HEK293 (cell line): ENCODE data around the gene MRTFA.

Source experiments
- CTCF ChIA-PET: fragments of 350-600 bp; formaldehyde crosslinking; extraction: SDS; loops from one replicate; lab custom pipeline; 2021; ENCODE audit warnings: antibody characterized with exemption; lab: Yijun Ruan, JAX
- POLR2A ChIA-PET: fragments of 300-600 bp; formaldehyde crosslinking; extraction: SDS; loops from one replicate; lab custom pipeline; 2020; ENCODE audit warnings: antibody characterized with exemption, inconsistent platforms; lab: Yijun Ruan, JAX
- H3K27ac ChIP-seq: fragments of 200-500 bp; sonication (Bioruptor generic); 2 replicates; pipeline ENCODE4 v1.5.1; 2014; ENCODE audit warnings: low read depth, low read length, control low read depth, inconsistent platforms; ENCODE audit errors: extremely low read depth
- H3K36me3 ChIP-seq, 2 experiments: fragments of 200-500 bp in 1 of 2; sonication (Bioruptor generic) in 1 of 2; 1 replicate in 1 of 2; 2 replicates in 1 of 2; pipeline ENCODE4 v1.5.1; 2014 to 2017; ENCODE audit warnings: inconsistent platforms in 2 of 2, low read length in 2 of 2; ENCODE audit not compliant: control insufficient read depth in 2 of 2, insufficient read depth in 1 of 2
- H3K4me1 ChIP-seq: fragments of 200-500 bp; sonication (Bioruptor generic); 2 replicates; pipeline ENCODE4 v1.5.1; 2014; ENCODE audit warnings: mild to moderate bottlenecking, low read length, inconsistent platforms; ENCODE audit not compliant: control insufficient read depth, insufficient read depth
- H3K4me3 ChIP-seq: 2 replicates; pipeline ENCODE4 v1.5.1; 2011; ENCODE audit warnings: low read depth, mild to moderate bottlenecking, control low read depth, low read length, moderate library complexity
- H3K9me3 ChIP-seq: fragments of 200-500 bp; sonication (Bioruptor generic); 2 replicates; pipeline ENCODE4 v1.5.1; 2014; ENCODE audit warnings: low read depth, low read length, inconsistent platforms; ENCODE audit not compliant: control insufficient read depth, insufficient read depth
- HOXD13 ChIP-seq: sonication (generic); formaldehyde crosslinking; IDR thresholded peaks from 2 replicates; pipeline ENCODE4 v1.8.0; 2022; ENCODE audit warnings: missing genetic modification reagents, borderline replicate concordance
- IKZF3 ChIP-seq: fragments of 450-650 bp; IDR thresholded peaks from 2 replicates; pipeline ENCODE4 v1.5.0; 2018; ENCODE audit warnings: missing biosample characterization, mild to moderate bottlenecking, missing genetic modification characterization, moderate library complexity
- MZF1 ChIP-seq: fragments of 450-650 bp; formaldehyde crosslinking; IDR thresholded peaks from 2 replicates; pipeline ENCODE4 v1.5.1; 2017; ENCODE audit warnings: missing biosample characterization, missing genetic modification characterization, borderline replicate concordance
- ZBTB17 ChIP-seq: fragments of 450-650 bp; formaldehyde crosslinking; IDR thresholded peaks from 2 replicates; pipeline ENCODE4 v1.5.1; 2016; ENCODE audit warnings: missing biosample characterization, missing genetic modification characterization
- ZIC2 ChIP-seq: fragments of 450-650 bp; formaldehyde crosslinking; IDR thresholded peaks from 2 replicates; pipeline ENCODE4 v1.5.1; 2016; ENCODE audit warnings: missing biosample characterization, missing genetic modification characterization
- ZNF132 ChIP-seq: fragments of 450-650 bp; formaldehyde crosslinking; IDR thresholded peaks from 2 replicates; pipeline ENCODE4 v1.5.1; 2017; ENCODE audit warnings: missing biosample characterization, missing genetic modification characterization, borderline replicate concordance
- ZNF157 ChIP-seq: fragments of 450-650 bp; formaldehyde crosslinking; IDR thresholded peaks from 2 replicates; pipeline ENCODE4 v1.5.1; 2016; ENCODE audit warnings: missing biosample characterization, missing genetic modification characterization
- ZNF175 ChIP-seq: fragments of 450-650 bp; formaldehyde crosslinking; IDR thresholded peaks from 2 replicates; pipeline ENCODE4 v1.5.1; 2016; ENCODE audit warnings: missing biosample characterization, missing genetic modification characterization
- ZNF184 ChIP-seq: fragments of 450-650 bp; IDR thresholded peaks from 2 replicates; pipeline ENCODE4 v1.5.1; 2018; ENCODE audit warnings: missing biosample characterization, mild to moderate bottlenecking, missing genetic modification characterization
- ZNF19 ChIP-seq: fragments of 450-650 bp; formaldehyde crosslinking; IDR thresholded peaks from 2 replicates; pipeline ENCODE4; 2016; ENCODE audit warnings: missing biosample characterization, missing genetic modification characterization, low read depth
- ZNF202 ChIP-seq: fragments of 450-650 bp; formaldehyde crosslinking; IDR thresholded peaks from 2 replicates; pipeline ENCODE4 v1.5.1; 2016; ENCODE audit warnings: missing biosample characterization, missing genetic modification characterization, borderline replicate concordance
- ZNF274 ChIP-seq, 2 experiments: fragments of 200-500 bp in 1 of 2; fragments of 450-650 bp in 1 of 2; sonication (Bioruptor generic) in 1 of 2; formaldehyde crosslinking in 1 of 2; IDR thresholded peaks; 2 replicates each; pipeline versions ENCODE4 v1.5.1 to v1.6.1; 2014 to 2016; ENCODE audit warnings: borderline replicate concordance in 1 of 2, inconsistent platforms in 1 of 2, low read length in 1 of 2, missing biosample characterization in 1 of 2, missing genetic modification characterization in 1 of 2
- ZNF366 ChIP-seq: fragments of 450-650 bp; formaldehyde crosslinking; conservative IDR thresholded peaks from 2 replicates; pipeline ENCODE4 v1.5.1; 2016; ENCODE audit warnings: missing biosample characterization, missing genetic modification characterization
- ZNF561 ChIP-seq: fragments of 450-650 bp; IDR thresholded peaks from 2 replicates; pipeline ENCODE4 v1.5.1; 2018; ENCODE audit warnings: missing biosample characterization, missing genetic modification characterization, borderline replicate concordance
- ZNF621 ChIP-seq: fragments of 450-650 bp; formaldehyde crosslinking; IDR thresholded peaks from 2 replicates; pipeline ENCODE4 v1.5.1; 2017; ENCODE audit warnings: missing biosample characterization, missing genetic modification characterization
- ZNF623 ChIP-seq: fragments of 450-650 bp; formaldehyde crosslinking; IDR thresholded peaks from 2 replicates; pipeline ENCODE4 v1.5.1; 2016; ENCODE audit warnings: missing biosample characterization, missing genetic modification characterization
- ZNF624 ChIP-seq: fragments of 450-650 bp; formaldehyde crosslinking; IDR thresholded peaks from 2 replicates; pipeline ENCODE4 v1.5.1; 2017; ENCODE audit warnings: missing biosample characterization, missing genetic modification characterization
- ZNF626 ChIP-seq: fragments of 450-650 bp; sonication (Bioruptor Pico); formaldehyde crosslinking; IDR thresholded peaks from 2 replicates; pipeline ENCODE4 v1.5.1; 2018; ENCODE audit warnings: missing biosample characterization, missing genetic modification characterization, inconsistent platforms
- ZNF792 ChIP-seq: fragments of 450-650 bp; formaldehyde crosslinking; IDR thresholded peaks from 2 replicates; pipeline ENCODE4 v1.5.1; 2016; ENCODE audit warnings: missing biosample characterization, missing genetic modification characterization
- TF ChIP-seq, protein P1 (sequence below): fragments of 450-650 bp; formaldehyde crosslinking; IDR thresholded peaks from 2 replicates; pipeline ENCODE4 v1.5.1; 2016; ENCODE audit warnings: missing biosample characterization, missing genetic modification characterization
- TF ChIP-seq, protein P2 (sequence below): fragments of 450-650 bp; formaldehyde crosslinking; IDR thresholded peaks from 2 replicates; pipeline ENCODE4 v1.5.1; 2016; ENCODE audit warnings: missing biosample characterization, missing genetic modification characterization
- TF ChIP-seq, protein P3 (sequence below): fragments of 450-650 bp; formaldehyde crosslinking; conservative IDR thresholded peaks from 2 replicates; pipeline ENCODE4 v1.5.1; 2016; ENCODE audit warnings: low read depth, missing biosample characterization, missing genetic modification characterization
- TF ChIP-seq, protein P4 (sequence below): fragments of 450-650 bp; formaldehyde crosslinking; IDR thresholded peaks from 2 replicates; pipeline ENCODE4 v1.5.1; 2016; ENCODE audit warnings: missing biosample characterization, missing genetic modification characterization
- TF ChIP-seq, protein P5 (sequence below): fragments of 450-650 bp; formaldehyde crosslinking; IDR thresholded peaks from 2 replicates; pipeline ENCODE4 v1.5.1; 2017; ENCODE audit warnings: missing biosample characterization, missing genetic modification characterization

Gene MRTFA

DNA sequence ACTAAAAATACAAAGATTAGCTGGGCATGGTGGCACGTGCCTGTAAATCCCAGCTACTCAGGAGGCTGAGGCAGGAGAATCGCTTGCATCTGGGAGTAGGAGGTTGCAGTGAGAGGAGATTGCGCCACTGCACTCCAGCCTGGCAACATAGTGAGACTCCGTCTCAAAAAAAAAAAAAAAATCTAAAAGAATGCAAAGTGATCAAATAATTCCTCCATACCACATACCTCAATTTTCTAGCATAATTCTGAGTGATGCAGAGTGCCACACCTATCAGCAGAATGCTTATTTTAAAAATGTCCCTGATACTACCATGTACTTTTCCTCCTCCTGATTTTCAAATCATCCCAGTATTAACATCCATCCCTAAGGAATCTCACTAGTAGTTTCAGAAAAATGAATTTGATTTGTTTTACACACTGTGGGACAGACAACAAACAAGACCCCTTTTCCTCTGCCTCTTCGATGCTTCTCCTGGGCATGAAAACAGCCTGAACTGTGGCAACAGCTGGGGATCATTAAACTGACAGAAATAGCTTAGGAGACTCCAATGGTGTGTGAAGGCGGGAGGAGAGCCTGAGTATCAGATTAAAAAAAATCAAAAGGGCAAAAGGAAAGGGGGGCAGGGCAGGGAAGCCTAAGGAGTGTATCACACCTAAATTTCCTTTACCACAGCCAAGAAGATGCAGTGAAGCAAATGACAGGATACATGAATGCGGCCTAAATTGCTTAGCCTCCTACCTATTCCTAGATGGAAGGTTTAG is 151.4 kb downstream of the MRTFA start:
- TF ChIP-seq ZNF623 (tag by site-specific recombination) (no peak), ZNF621 (no peak), ZNF132 (tag by site-specific recombination) (no peak), ZBTB17 (tag by site-specific recombination) (no peak), ZNF626 (tag by site-specific recombination) (no peak), ZNF19 (tag by site-specific recombination) (no peak), ZNF202 (tag by site-specific recombination) (no peak), IKZF3 (tag by site-specific recombination) (no peak), ZNF274 (IDR thresholded peaks at IDR 0.05; ENCODE audit: low read length) (no peak), ZNF274 (tag by site-specific recombination; IDR thresholded peaks at IDR 0.05; ENCODE audit: borderline replicate concordance) (no peak), ZIC2 (tag by site-specific recombination) (no peak), ZNF561 (tag by site-specific recombination) (no peak), ZNF157 (no peak), ZNF366 (tag by site-specific recombination) (no peak), ZNF175 (tag by site-specific recombination) (no peak), ZNF184 (tag by site-specific recombination) (no peak), MZF1 (no peak)
- TF ChIP-seq, protein P1, sequence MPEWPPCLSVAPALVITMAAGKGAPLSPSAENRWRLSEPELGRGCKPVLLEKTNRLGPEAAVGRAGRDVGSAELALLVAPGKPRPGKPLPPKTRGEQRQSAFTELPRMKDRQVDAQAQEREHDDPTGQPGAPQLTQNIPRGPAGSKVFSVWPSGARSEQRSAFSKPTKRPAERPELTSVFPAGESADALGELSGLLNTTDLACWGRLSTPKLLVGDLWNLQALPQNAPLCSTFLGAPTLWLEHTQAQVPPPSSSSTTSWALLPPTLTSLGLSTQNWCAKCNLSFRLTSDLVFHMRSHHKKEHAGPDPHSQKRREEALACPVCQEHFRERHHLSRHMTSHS (tag by site-specific recombination), result no peak
- TF ChIP-seq, protein P2, sequence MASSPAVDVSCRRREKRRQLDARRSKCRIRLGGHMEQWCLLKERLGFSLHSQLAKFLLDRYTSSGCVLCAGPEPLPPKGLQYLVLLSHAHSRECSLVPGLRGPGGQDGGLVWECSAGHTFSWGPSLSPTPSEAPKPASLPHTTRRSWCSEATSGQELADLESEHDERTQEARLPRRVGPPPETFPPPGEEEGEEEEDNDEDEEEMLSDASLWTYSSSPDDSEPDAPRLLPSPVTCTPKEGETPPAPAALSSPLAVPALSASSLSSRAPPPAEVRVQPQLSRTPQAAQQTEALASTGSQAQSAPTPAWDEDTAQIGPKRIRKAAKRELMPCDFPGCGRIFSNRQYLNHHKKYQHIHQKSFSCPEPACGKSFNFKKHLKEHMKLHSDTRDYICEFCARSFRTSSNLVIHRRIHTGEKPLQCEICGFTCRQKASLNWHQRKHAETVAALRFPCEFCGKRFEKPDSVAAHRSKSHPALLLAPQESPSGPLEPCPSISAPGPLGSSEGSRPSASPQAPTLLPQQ, result no peak
- Histone ChIP-seq H3K4me1 (no peaks in the 10 kb centered on the region), H3K36me3 (no peaks in the 10 kb centered on the region; a peak in 1 of 3 replicates), H3K4me3 (no peak overlapping the region), H3K9me3 (no peaks in the 10 kb centered on the region), H3K27ac (no peak overlapping the region)
- POLR2A ChIA-PET, result no interaction called here
- CTCF ChIA-PET, result interaction anchor here (0.5 to 4.0 kb wide), 6 partner anchors 27 to 433 kb away, joined by 3 to 21 read pairs (median 6); no protein-coding TSS in a partner anchor

DNA sequence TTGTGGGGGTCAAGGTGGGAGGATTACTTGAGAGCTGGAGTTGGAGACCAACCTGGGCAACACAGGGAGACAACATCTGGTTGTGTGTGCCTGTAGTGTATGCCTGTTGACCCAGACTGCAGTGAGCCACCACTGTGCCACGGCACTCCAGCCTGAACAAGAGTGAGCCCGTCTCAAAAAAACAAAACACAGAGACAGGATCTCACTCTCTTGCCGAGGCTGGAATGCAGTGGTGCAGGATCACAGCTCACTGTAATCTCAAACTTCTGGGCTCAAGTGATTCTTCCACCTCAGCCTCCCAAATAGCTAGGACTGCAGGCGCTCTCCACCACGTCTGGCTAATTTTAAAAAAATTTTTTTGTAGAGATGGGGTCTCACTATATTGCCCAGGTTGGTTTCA is 153.6 kb downstream of the MRTFA start:
- CTCF ChIA-PET, result interaction anchor here (0.6 to 1.3 kb wide), 3 partner anchors 10 to 428 kb away, joined by 3 to 4 read pairs (median 4); no protein-coding TSS in a partner anchor
- H3K4me1 ChIP-seq, result peaks cover 3% of the 10 kb centered on the region; the same call in 1 of the 2 replicates
- POLR2A ChIA-PET, result interaction anchor here (0.7 to 1.2 kb wide), 2 partner anchors 11 to 154 kb away, joined by 3 to 4 read pairs; partner anchors contain the start of gene MRTFA
- no peak for TF ChIP-seq ZNF792 (tag by site-specific recombination)
- TF ChIP-seq, protein P3, sequence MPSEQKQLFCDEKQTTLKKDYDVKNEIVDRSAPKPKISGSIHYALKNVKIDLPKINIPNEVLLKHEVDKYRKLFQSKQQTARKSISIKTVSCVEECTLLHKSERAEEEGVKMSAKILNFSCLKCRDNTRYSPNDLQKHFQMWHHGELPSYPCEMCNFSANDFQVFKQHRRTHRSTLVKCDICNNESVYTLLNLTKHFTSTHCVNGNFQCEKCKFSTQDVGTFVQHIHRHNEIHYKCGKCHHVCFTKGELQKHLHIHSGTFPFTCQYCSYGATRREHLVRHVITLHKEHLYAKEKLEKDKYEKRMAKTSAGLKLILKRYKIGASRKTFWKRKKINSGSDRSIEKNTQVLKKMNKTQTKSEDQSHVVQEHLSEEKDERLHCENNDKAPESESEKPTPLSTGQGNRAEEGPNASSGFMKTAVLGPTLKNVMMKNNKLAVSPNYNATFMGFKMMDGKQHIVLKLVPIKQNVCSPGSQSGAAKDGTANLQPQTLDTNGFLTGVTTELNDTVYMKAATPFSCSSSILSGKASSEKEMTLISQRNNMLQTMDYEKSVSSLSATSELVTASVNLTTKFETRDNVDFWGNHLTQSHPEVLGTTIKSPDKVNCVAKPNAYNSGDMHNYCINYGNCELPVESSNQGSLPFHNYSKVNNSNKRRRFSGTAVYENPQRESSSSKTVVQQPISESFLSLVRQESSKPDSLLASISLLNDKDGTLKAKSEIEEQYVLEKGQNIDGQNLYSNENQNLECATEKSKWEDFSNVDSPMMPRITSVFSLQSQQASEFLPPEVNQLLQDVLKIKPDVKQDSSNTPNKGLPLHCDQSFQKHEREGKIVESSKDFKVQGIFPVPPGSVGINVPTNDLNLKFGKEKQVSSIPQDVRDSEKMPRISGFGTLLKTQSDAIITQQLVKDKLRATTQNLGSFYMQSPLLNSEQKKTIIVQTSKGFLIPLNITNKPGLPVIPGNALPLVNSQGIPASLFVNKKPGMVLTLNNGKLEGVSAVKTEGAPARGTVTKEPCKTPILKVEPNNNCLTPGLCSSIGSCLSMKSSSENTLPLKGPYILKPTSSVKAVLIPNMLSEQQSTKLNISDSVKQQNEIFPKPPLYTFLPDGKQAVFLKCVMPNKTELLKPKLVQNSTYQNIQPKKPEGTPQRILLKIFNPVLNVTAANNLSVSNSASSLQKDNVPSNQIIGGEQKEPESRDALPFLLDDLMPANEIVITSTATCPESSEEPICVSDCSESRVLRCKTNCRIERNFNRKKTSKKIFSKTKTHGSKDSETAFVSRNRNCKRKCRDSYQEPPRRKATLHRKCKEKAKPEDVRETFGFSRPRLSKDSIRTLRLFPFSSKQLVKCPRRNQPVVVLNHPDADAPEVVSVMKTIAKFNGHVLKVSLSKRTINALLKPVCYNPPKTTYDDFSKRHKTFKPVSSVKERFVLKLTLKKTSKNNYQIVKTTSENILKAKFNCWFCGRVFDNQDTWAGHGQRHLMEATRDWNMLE (tag by site-specific recombination), result no peak
- TF ChIP-seq HOXD13, result no peak
- TF ChIP-seq, protein P4, sequence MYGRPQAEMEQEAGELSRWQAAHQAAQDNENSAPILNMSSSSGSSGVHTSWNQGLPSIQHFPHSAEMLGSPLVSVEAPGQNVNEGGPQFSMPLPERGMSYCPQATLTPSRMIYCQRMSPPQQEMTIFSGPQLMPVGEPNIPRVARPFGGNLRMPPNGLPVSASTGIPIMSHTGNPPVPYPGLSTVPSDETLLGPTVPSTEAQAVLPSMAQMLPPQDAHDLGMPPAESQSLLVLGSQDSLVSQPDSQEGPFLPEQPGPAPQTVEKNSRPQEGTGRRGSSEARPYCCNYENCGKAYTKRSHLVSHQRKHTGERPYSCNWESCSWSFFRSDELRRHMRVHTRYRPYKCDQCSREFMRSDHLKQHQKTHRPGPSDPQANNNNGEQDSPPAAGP (tag by site-specific recombination), result no peak
- TF ChIP-seq, protein P5, sequence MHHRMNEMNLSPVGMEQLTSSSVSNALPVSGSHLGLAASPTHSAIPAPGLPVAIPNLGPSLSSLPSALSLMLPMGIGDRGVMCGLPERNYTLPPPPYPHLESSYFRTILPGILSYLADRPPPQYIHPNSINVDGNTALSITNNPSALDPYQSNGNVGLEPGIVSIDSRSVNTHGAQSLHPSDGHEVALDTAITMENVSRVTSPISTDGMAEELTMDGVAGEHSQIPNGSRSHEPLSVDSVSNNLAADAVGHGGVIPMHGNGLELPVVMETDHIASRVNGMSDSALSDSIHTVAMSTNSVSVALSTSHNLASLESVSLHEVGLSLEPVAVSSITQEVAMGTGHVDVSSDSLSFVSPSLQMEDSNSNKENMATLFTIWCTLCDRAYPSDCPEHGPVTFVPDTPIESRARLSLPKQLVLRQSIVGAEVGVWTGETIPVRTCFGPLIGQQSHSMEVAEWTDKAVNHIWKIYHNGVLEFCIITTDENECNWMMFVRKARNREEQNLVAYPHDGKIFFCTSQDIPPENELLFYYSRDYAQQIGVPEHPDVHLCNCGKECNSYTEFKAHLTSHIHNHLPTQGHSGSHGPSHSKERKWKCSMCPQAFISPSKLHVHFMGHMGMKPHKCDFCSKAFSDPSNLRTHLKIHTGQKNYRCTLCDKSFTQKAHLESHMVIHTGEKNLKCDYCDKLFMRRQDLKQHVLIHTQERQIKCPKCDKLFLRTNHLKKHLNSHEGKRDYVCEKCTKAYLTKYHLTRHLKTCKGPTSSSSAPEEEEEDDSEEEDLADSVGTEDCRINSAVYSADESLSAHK (tag by site-specific recombination), result no peak
- TF ChIP-seq ZNF624, result no peak
- TF ChIP-seq ZNF623 (tag by site-specific recombination), result no peak
- TF ChIP-seq ZNF621, result no peak

More for the DNA sequence above, 153.6 kb downstream of the MRTFA start:
- Histone ChIP-seq H3K9me3 (no peaks in the 10 kb centered on the region), H3K27ac (no peak overlapping the region), H3K4me3 (no peak overlapping the region), H3K36me3 (no peaks in the 10 kb centered on the region; a peak in 1 of 3 replicates)
